Amygdala (tissue), 56 donors: ENCODE data around the gene TRIM17.
A peak's percentile ranks its signal among the peaks of the same experiment; 100 is the strongest.

Experiments
- DNase-seq, 56 donors: peaks; one replicate each; lab custom pipeline; 2025; lab: John Stamatoyannopoulos, UW

Gene TRIM17

GRCh38 chr1:228416217-228416933, at the start of gene TRIM17:
TRIM17 (minus strand) TSS chr1:228416861; CDS start chr1:228415072, 1,789 bp downstream.
- DNase-seq: no peak

- no peak for DNase-seq
Measured at GRCh38 chr1:228465571-228466146, 49.0 kb upstream of the TRIM17 start.

- no peak for DNase-seq
Measured at GRCh38 chr1:228465141-228465540, 48.5 kb upstream of the TRIM17 start.

- DNase-seq: peak in 50 of 56 donors; percentile 14 to 89 (median 68)
Measured at GRCh38 chr1:228464487-228464983, 47.9 kb upstream of the TRIM17 start.

- no peak for DNase-seq
Measured at GRCh38 chr1:228463559-228464455, 47.1 kb upstream of the TRIM17 start.

GRCh38 chr1:228463009-228463558, 46.4 kb upstream of the TRIM17 start:
- DNase-seq: no peak

GRCh38 chr1:228462560-228462959, 45.9 kb upstream of the TRIM17 start:
- DNase-seq: no peak

- no peak for DNase-seq
Measured at GRCh38 chr1:228460821-228461220, 44.2 kb upstream of the TRIM17 start.

- peak in 17 of 56 donors; percentile 4 to 45 (median 22) for DNase-seq
Measured at GRCh38 chr1:228459091-228459993, 42.7 kb upstream of the TRIM17 start.

GRCh38 chr1:228457396-228458176, 40.9 kb upstream of the TRIM17 start:
- DNase-seq: peak; percentile 12 to 94 (median 79)

GRCh38 chr1:228457017-228457395, 40.3 kb upstream of the TRIM17 start:
- peak in 1 of 56 donors; percentile 44 for DNase-seq

- no peak for DNase-seq
Measured at GRCh38 chr1:228456252-228457016, 39.8 kb upstream of the TRIM17 start.

- DNase-seq: no peak
Measured at GRCh38 chr1:228455715-228456114, 39.1 kb upstream of the TRIM17 start.

- no peak for DNase-seq
Measured at GRCh38 chr1:228454238-228454637, 37.6 kb upstream of the TRIM17 start.

GRCh38 chr1:228453614-228454013, 37.0 kb upstream of the TRIM17 start:
- no peak for DNase-seq

- DNase-seq: no peak
Measured at GRCh38 chr1:228453022-228453560, 36.4 kb upstream of the TRIM17 start.

GRCh38 chr1:228452194-228453021, 35.7 kb upstream of the TRIM17 start:
- DNase-seq: peak in 2 of 56 donors; percentile 13 to 22
